NT2/D1 (cell line): ENCODE measurements around the gene SOX6.

Experiments used
- YY1 ChIP-seq: IDR thresholded peaks from 2 replicates; pipeline ENCODE4 v1.6.1; 2011; ENCODE audit not compliant: insufficient read length, insufficient read depth
- ZNF274 ChIP-seq: IDR thresholded peaks from 2 replicates; pipeline ENCODE4 v1.6.1; 2011; ENCODE audit warnings: mild to moderate bottlenecking, low read depth, low read length

- TF ChIP-seq ZNF274 (no peak), YY1 (no peak)
These were observed 188.4 kb downstream of the SOX6 start for GRCh38 chr11:16167706-16168487.
